GM12892 (cell line): Measurements from ENCODE around the gene H6PD.

Source experiments
- DNase-seq: peaks from one replicate; pipeline ENCODE4 v3.0.0; 2011; ENCODE audit not compliant: insufficient read length
- FAIRE-seq: peaks from 2 replicates; lab custom pipeline; 2011; peaks lifted over from hg19 to GRCh38; lab: Jason Lieb, UNC
- POLR2A ChIP-seq: IDR thresholded peaks from 2 replicates; pipeline ENCODE4 v1.6.1; 2011; ENCODE audit warnings: low read depth, low read length, control low read depth
- POLR2AphosphoS5 ChIP-seq: IDR thresholded peaks from 2 replicates; pipeline ENCODE4 v1.6.1; 2011; ENCODE audit warnings: low read depth, low read length, control low read depth
- TAF1 ChIP-seq: IDR thresholded peaks from 2 replicates; pipeline ENCODE4 v1.6.1; 2011; ENCODE audit warnings: low read depth, mild to moderate bottlenecking, control low read depth, low read length, borderline replicate concordance

The H6PD gene

GRCh38 chr1:9211291-9211811, 23.2 kb upstream of the H6PD start:
- no peak for TF ChIP-seq POLR2A
- no peak for TF ChIP-seq POLR2AphosphoS5
- no peak for TF ChIP-seq TAF1
- FAIRE-seq = no peak
- DNase-seq = no peak

- FAIRE-seq (no peak), DNase-seq (no peak)
- no peak for TF ChIP-seq POLR2AphosphoS5
These were observed 21.8 kb upstream of the H6PD start for GRCh38 chr1:9212735-9213134.

- DNase-seq (no peak), FAIRE-seq (no peak)
- TF ChIP-seq POLR2AphosphoS5 (no peak), TAF1 (no peak), POLR2A (no peak)
These were observed 20.6 kb upstream of the H6PD start for GRCh38 chr1:9213956-9214355.

- TF ChIP-seq POLR2A (no peak), POLR2AphosphoS5 (no peak), TAF1 (no peak)
- DNase-seq (no peak), FAIRE-seq (no peak)
These were observed 15.7 kb upstream of the H6PD start for GRCh38 chr1:9218917-9219316.

GRCh38 chr1:9222846-9223625, 11.5 kb upstream of the H6PD start:
- no peak for FAIRE-seq
- no peak for DNase-seq
- no peak for TF ChIP-seq TAF1
- no peak for TF ChIP-seq POLR2AphosphoS5
- no peak for TF ChIP-seq POLR2A

- TF ChIP-seq POLR2A (no peak), TAF1 (no peak), POLR2AphosphoS5 (no peak)
- DNase-seq (no peak), FAIRE-seq (no peak)
These were observed 9.7 kb upstream of the H6PD start for GRCh38 chr1:9224664-9225410.

GRCh38 chr1:9225411-9225785, 9.2 kb upstream of the H6PD start:
- no peak for TF ChIP-seq TAF1
- no peak for TF ChIP-seq POLR2A
- no peak for TF ChIP-seq POLR2AphosphoS5
- DNase-seq = no peak
- FAIRE-seq = no peak

GRCh38 chr1:9228609-9229008, 6.0 kb upstream of the H6PD start:
- FAIRE-seq (no peak), DNase-seq (no peak)
- TF ChIP-seq POLR2AphosphoS5 (no peak), POLR2A (no peak), TAF1 (no peak)

GRCh38 chr1:9229549-9229948, 5.0 kb upstream of the H6PD start:
- DNase-seq (no peak), FAIRE-seq (no peak)
- TF ChIP-seq POLR2A = no peak
- TF ChIP-seq POLR2AphosphoS5 = no peak
- TF ChIP-seq TAF1 = no peak

GRCh38 chr1:9230869-9231533, 3.6 kb upstream of the H6PD start:
- DNase-seq (no peak), FAIRE-seq (peak; percentile 67)
- TF ChIP-seq POLR2A (no peak), TAF1 (no peak), POLR2AphosphoS5 (no peak)

- no peak for DNase-seq
- peak; percentile 53 for FAIRE-seq
- TF ChIP-seq TAF1 = no peak
- no peak for TF ChIP-seq POLR2AphosphoS5
- TF ChIP-seq POLR2A = no peak
These were observed 2.8 kb upstream of the H6PD start for GRCh38 chr1:9231648-9232332.

GRCh38 chr1:9233241-9233941, 1.2 kb upstream of the H6PD start:
- no peak for FAIRE-seq

More at GRCh38 chr1:9233241-9233941, 1.2 kb upstream of the H6PD start:
- no peak for DNase-seq
- TF ChIP-seq POLR2AphosphoS5 (no peak), POLR2A (no peak), TAF1 (no peak)
